ENCODE measurements around the gene DEPP1. TPM values are rescaled to one million over a fixed set of nuclear protein-coding genes. Genes with fewer than 3 reads are reported as not detected.

Gene DEPP1
- total and polyA plus RNA-seq, 2 of the 13 experiments (the other 11 are each of a cell fraction or from before 2014, with no cell fraction given), result 14.8 to 270 TPM

DNA sequence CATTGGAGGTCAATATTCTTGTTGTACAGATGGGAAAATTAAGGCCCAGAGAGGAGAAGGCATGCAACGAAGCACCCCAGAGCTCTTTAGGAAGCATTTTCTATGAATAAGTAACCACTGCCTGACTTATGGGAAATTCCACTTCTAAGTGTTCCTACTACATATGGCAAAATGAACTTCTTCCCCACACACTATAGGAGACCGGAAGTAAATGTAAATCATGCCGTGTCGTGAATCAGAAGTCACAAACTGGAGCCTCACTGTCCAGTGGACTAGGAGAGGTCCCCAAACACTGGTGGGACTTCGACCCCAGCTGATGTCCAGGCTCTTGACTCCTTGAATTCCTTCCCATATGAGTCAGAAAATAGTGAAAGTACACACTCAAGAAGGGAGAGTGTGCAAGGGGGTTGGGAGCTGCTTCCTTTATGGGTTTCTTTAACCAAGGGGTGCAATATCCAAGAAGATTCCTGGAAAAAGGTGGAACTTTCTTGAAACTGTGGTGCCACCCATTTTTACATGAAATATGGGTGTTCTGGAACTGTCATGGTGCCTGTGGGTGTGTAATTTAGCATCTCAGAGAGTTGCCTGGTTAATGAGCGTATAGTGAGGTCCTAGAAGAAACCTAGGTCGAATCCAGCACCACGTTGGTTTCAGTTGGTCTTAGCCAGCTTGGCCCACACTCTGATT, 12.3 kb downstream of the DEPP1 start (continued):
- TF ChIP-seq, protein P1, sequence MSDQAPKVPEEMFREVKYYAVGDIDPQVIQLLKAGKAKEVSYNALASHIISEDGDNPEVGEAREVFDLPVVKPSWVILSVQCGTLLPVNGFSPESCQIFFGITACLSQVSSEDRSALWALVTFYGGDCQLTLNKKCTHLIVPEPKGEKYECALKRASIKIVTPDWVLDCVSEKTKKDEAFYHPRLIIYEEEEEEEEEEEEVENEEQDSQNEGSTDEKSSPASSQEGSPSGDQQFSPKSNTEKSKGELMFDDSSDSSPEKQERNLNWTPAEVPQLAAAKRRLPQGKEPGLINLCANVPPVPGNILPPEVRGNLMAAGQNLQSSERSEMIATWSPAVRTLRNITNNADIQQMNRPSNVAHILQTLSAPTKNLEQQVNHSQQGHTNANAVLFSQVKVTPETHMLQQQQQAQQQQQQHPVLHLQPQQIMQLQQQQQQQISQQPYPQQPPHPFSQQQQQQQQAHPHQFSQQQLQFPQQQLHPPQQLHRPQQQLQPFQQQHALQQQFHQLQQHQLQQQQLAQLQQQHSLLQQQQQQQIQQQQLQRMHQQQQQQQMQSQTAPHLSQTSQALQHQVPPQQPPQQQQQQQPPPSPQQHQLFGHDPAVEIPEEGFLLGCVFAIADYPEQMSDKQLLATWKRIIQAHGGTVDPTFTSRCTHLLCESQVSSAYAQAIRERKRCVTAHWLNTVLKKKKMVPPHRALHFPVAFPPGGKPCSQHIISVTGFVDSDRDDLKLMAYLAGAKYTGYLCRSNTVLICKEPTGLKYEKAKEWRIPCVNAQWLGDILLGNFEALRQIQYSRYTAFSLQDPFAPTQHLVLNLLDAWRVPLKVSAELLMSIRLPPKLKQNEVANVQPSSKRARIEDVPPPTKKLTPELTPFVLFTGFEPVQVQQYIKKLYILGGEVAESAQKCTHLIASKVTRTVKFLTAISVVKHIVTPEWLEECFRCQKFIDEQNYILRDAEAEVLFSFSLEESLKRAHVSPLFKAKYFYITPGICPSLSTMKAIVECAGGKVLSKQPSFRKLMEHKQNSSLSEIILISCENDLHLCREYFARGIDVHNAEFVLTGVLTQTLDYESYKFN (CRISPR knock-in tag; conservative IDR thresholded peaks at IDR 0.05), result peak; percentile 66
- TF ChIP-seq ZBTB20 (CRISPR knock-in tag; IDR thresholded peaks at IDR 0.05; ENCODE audit: borderline replicate concordance, low read depth) (peak; percentile 21; the same call in 1 of the 2 replicates), TMF1 (CRISPR knock-in tag; IDR thresholded peaks at IDR 0.05; ENCODE audit: low read depth) (no peak), ZNF33A (CRISPR knock-in tag; IDR thresholded peaks at IDR 0.05; ENCODE audit: borderline replicate concordance) (no peak), TARDBP (CRISPR knock-in tag; IDR thresholded peaks at IDR 0.05) (no peak), HNF4A (CRISPR knock-in tag; IDR thresholded peaks at IDR 0.05) (peak; percentile 42; the same call in 1 of the 2 replicates), FOXA3 (CRISPR knock-in tag; IDR thresholded peaks at IDR 0.05) (peak; percentile 20; the same call in 1 of the 2 replicates), ZMYM3 (CRISPR knock-in tag; IDR thresholded peaks at IDR 0.05) (no peak)
- TF ChIP-seq, protein P2, sequence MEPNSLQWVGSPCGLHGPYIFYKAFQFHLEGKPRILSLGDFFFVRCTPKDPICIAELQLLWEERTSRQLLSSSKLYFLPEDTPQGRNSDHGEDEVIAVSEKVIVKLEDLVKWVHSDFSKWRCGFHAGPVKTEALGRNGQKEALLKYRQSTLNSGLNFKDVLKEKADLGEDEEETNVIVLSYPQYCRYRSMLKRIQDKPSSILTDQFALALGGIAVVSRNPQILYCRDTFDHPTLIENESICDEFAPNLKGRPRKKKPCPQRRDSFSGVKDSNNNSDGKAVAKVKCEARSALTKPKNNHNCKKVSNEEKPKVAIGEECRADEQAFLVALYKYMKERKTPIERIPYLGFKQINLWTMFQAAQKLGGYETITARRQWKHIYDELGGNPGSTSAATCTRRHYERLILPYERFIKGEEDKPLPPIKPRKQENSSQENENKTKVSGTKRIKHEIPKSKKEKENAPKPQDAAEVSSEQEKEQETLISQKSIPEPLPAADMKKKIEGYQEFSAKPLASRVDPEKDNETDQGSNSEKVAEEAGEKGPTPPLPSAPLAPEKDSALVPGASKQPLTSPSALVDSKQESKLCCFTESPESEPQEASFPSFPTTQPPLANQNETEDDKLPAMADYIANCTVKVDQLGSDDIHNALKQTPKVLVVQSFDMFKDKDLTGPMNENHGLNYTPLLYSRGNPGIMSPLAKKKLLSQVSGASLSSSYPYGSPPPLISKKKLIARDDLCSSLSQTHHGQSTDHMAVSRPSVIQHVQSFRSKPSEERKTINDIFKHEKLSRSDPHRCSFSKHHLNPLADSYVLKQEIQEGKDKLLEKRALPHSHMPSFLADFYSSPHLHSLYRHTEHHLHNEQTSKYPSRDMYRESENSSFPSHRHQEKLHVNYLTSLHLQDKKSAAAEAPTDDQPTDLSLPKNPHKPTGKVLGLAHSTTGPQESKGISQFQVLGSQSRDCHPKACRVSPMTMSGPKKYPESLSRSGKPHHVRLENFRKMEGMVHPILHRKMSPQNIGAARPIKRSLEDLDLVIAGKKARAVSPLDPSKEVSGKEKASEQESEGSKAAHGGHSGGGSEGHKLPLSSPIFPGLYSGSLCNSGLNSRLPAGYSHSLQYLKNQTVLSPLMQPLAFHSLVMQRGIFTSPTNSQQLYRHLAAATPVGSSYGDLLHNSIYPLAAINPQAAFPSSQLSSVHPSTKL (CRISPR knock-in tag; IDR thresholded peaks at IDR 0.05), result peak; percentile 51; the same call in 1 of the 2 replicates
- TF ChIP-seq, protein P3, sequence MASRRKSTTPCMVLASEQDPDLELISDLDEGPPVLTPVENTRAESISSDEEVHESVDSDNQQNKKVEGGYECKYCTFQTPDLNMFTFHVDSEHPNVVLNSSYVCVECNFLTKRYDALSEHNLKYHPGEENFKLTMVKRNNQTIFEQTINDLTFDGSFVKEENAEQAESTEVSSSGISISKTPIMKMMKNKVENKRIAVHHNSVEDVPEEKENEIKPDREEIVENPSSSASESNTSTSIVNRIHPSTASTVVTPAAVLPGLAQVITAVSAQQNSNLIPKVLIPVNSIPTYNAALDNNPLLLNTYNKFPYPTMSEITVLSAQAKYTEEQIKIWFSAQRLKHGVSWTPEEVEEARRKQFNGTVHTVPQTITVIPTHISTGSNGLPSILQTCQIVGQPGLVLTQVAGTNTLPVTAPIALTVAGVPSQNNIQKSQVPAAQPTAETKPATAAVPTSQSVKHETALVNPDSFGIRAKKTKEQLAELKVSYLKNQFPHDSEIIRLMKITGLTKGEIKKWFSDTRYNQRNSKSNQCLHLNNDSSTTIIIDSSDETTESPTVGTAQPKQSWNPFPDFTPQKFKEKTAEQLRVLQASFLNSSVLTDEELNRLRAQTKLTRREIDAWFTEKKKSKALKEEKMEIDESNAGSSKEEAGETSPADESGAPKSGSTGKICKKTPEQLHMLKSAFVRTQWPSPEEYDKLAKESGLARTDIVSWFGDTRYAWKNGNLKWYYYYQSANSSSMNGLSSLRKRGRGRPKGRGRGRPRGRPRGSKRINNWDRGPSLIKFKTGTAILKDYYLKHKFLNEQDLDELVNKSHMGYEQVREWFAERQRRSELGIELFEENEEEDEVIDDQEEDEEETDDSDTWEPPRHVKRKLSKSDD (CRISPR knock-in tag; IDR thresholded peaks at IDR 0.05; ENCODE audit: low read depth), result no peak
- TF ChIP-seq, protein P4, sequence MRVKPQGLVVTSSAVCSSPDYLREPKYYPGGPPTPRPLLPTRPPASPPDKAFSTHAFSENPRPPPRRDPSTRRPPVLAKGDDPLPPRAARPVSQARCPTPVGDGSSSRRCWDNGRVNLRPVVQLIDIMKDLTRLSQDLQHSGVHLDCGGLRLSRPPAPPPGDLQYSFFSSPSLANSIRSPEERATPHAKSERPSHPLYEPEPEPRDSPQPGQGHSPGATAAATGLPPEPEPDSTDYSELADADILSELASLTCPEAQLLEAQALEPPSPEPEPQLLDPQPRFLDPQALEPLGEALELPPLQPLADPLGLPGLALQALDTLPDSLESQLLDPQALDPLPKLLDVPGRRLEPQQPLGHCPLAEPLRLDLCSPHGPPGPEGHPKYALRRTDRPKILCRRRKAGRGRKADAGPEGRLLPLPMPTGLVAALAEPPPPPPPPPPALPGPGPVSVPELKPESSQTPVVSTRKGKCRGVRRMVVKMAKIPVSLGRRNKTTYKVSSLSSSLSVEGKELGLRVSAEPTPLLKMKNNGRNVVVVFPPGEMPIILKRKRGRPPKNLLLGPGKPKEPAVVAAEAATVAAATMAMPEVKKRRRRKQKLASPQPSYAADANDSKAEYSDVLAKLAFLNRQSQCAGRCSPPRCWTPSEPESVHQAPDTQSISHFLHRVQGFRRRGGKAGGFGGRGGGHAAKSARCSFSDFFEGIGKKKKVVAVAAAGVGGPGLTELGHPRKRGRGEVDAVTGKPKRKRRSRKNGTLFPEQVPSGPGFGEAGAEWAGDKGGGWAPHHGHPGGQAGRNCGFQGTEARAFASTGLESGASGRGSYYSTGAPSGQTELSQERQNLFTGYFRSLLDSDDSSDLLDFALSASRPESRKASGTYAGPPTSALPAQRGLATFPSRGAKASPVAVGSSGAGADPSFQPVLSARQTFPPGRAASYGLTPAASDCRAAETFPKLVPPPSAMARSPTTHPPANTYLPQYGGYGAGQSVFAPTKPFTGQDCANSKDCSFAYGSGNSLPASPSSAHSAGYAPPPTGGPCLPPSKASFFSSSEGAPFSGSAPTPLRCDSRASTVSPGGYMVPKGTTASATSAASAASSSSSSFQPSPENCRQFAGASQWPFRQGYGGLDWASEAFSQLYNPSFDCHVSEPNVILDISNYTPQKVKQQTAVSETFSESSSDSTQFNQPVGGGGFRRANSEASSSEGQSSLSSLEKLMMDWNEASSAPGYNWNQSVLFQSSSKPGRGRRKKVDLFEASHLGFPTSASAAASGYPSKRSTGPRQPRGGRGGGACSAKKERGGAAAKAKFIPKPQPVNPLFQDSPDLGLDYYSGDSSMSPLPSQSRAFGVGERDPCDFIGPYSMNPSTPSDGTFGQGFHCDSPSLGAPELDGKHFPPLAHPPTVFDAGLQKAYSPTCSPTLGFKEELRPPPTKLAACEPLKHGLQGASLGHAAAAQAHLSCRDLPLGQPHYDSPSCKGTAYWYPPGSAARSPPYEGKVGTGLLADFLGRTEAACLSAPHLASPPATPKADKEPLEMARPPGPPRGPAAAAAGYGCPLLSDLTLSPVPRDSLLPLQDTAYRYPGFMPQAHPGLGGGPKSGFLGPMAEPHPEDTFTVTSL (CRISPR knock-in tag; IDR thresholded peaks at IDR 0.05; ENCODE audit: borderline replicate concordance), result peak; percentile 61; the same call in 1 of the 2 replicates
